ENCODE data around the gene HASPIN.

HASPIN gene

GRCh38 chr17:3759597-3760216 is 36.0 kb downstream of the HASPIN start:
- Histone ChIP-seq H3K4me3 (ENCODE audit: low read depth in 1 of 5, low read length in 5 of 5) (peak overlapping the region in 1 of 5 donors; percentile 3), H3K9ac (ENCODE audit: low read length in 5 of 5) (no peak overlapping the region), H3K27ac (ENCODE audit: low read depth, low read length) (no peak overlapping the region), H3K27me3 (ENCODE audit: control insufficient read depth in 5 of 5, insufficient read depth in 4 of 5, low read length in 5 of 5) (peaks cover 3 to 13% (median 4%) of the 10 kb centered on the region in 5 donors), H3K4me1 (ENCODE audit: control insufficient read depth in 5 of 5, insufficient read depth in 5 of 5, low read length in 5 of 5) (peaks cover 0 to 3% (median 0%) of the 10 kb centered on the region in 5 donors), H3K9me3 (ENCODE audit: control insufficient read depth in 5 of 5, low read length in 5 of 5) (peaks cover 0 to 13% (median 11%) of the 10 kb centered on the region in 5 donors), H3K36me3 (ENCODE audit: control insufficient read depth in 5 of 5, insufficient read depth in 5 of 5, low read length in 5 of 5) (no peaks in the 10 kb centered on the region)

DNA sequence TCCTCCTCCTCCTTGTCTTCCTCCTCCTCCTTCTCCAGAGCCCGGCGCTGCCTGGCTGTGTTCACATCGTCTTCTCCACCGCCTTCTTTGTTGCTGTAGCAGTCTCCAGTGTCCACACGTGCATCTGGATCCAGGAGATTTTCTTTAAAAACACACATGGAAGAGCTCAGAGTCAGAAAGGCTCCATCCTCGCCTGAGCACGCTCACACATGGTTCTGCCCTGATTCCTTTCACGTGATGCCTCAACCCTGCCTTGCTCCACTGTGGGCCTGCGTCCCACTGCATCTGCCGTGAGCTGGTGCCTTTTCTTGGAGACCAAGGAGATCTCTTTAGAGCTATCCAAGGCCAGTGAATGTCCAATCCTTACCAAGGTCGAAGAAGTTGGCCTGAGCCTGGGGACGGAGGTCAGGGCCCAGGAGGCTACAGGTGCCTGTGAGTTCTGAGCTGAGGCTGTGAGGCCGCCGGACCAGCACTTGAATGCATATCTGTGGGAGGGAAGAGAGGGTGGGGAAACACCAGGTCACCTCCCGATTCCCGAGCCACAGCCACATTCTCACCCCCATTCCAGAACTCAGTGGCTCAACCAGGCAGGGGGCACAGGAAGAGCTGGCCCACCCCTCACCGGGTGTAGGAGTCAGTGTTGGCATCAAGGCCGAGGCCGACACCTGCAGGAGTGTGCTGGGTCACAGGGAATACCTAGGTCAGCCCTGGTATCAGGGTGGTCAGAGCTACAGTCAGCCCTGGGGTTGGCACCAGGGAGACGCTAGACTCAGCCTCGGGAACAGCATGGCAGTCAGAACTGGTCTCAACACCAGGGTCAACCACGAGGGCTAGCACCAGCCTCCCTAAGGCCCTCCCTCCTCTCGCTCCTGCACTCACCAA is 37.6 kb downstream of the HASPIN start:
- H3K27me3 ChIP-seq (ENCODE audit: control insufficient read depth in 5 of 5, insufficient read depth in 4 of 5, low read length in 5 of 5) = peaks cover 3 to 13% (median 4%) of the 10 kb centered on the region in 5 donors
- no peak overlapping the region for H3K27ac ChIP-seq (ENCODE audit: low read depth, low read length)
- H3K36me3 ChIP-seq (ENCODE audit: control insufficient read depth in 5 of 5, insufficient read depth in 5 of 5, low read length in 5 of 5) = no peaks in the 10 kb centered on the region
- H3K9ac ChIP-seq (ENCODE audit: low read length in 5 of 5) = no peak overlapping the region
- no peaks in the 10 kb centered on the region for H3K4me1 ChIP-seq (ENCODE audit: control insufficient read depth in 5 of 5, insufficient read depth in 5 of 5, low read length in 5 of 5)
- no peak overlapping the region for H3K4me3 ChIP-seq (ENCODE audit: low read depth in 1 of 5, low read length in 5 of 5)
- peaks cover 0 to 13% (median 11%) of the 10 kb centered on the region in 5 donors for H3K9me3 ChIP-seq (ENCODE audit: control insufficient read depth in 5 of 5, low read length in 5 of 5)

DNA sequence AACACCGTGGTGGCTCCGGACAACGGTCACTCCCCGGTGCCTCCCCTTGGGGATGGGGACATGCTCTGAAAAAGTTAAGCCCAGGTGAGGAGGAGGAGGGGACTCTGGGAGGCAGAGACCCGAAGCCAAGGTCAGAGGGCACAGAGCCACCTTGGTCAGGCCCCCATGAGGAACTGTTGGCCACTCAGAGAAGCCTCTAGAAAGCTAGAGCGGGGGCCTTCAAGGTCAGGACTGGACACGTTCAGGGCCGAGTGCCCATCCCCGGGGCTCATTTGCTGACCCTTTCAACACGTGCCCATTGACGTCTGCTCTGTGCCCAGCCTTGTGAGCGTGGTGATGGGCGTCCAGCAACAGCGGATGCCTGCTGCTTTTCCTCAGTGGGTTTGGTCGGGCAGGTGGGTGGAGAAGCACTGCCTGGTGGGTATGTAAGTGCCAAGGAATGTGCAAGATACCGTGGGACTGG is 38.2 kb downstream of the HASPIN start:
- Histone ChIP-seq H3K27me3 (ENCODE audit: control insufficient read depth in 5 of 5, insufficient read depth in 4 of 5, low read length in 5 of 5) (peaks cover 3 to 13% (median 4%) of the 10 kb centered on the region in 5 donors), H3K36me3 (ENCODE audit: control insufficient read depth in 5 of 5, insufficient read depth in 5 of 5, low read length in 5 of 5) (no peaks in the 10 kb centered on the region), H3K4me1 (ENCODE audit: control insufficient read depth in 5 of 5, insufficient read depth in 5 of 5, low read length in 5 of 5) (no peaks in the 10 kb centered on the region), H3K27ac (ENCODE audit: low read depth, low read length) (no peak overlapping the region), H3K4me3 (ENCODE audit: low read depth in 1 of 5, low read length in 5 of 5) (no peak overlapping the region), H3K9me3 (ENCODE audit: control insufficient read depth in 5 of 5, low read length in 5 of 5) (peaks cover 0 to 13% (median 11%) of the 10 kb centered on the region in 5 donors), H3K9ac (ENCODE audit: low read length in 5 of 5) (no peak overlapping the region)

- no peak overlapping the region for H3K9ac ChIP-seq (ENCODE audit: low read length in 5 of 5)
- H3K4me1 ChIP-seq (ENCODE audit: control insufficient read depth in 5 of 5, insufficient read depth in 5 of 5, low read length in 5 of 5) = no peaks in the 10 kb centered on the region
- peaks cover 0 to 17% (median 11%) of the 10 kb centered on the region in 5 donors for H3K9me3 ChIP-seq (ENCODE audit: control insufficient read depth in 5 of 5, low read length in 5 of 5)
- no peak overlapping the region for H3K27ac ChIP-seq (ENCODE audit: low read depth, low read length)
- no peak overlapping the region for H3K4me3 ChIP-seq (ENCODE audit: low read depth in 1 of 5, low read length in 5 of 5)
- H3K36me3 ChIP-seq (ENCODE audit: control insufficient read depth in 5 of 5, insufficient read depth in 5 of 5, low read length in 5 of 5) = no peaks in the 10 kb centered on the region
- H3K27me3 ChIP-seq (ENCODE audit: control insufficient read depth in 5 of 5, insufficient read depth in 4 of 5, low read length in 5 of 5) = peaks cover 0 to 13% (median 4%) of the 10 kb centered on the region in 5 donors
Observed at GRCh38 chr17:3762922-3763776, 39.4 kb downstream of the HASPIN start.

DNA sequence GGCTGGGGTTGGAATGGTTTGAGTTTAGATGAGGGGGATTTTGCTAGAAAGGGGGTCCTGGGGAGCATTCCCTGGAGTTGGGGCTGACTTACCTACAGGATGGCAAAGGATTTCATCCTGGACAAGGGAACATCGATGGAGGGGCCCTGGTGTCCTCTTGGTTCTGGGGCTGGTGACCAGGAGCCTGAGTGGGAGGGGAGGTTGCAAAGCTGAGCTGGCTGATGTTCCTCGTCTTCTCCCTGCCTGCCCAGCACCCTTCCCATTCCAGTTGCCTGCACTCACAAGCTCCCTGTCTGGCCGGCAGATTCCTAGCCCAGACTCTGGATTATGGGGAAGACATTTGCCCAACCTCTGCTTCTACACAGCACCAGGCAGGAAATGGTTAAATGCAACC is 40.1 kb downstream of the HASPIN start:
- Histone ChIP-seq H3K27ac (ENCODE audit: low read depth, low read length) (no peak overlapping the region), H3K9ac (ENCODE audit: low read length in 5 of 5) (no peak overlapping the region), H3K36me3 (ENCODE audit: control insufficient read depth in 5 of 5, insufficient read depth in 5 of 5, low read length in 5 of 5) (no peaks in the 10 kb centered on the region), H3K27me3 (ENCODE audit: control insufficient read depth in 5 of 5, insufficient read depth in 4 of 5, low read length in 5 of 5) (peaks cover 0 to 13% (median 4%) of the 10 kb centered on the region in 5 donors), H3K4me1 (ENCODE audit: control insufficient read depth in 5 of 5, insufficient read depth in 5 of 5, low read length in 5 of 5) (no peaks in the 10 kb centered on the region), H3K4me3 (ENCODE audit: low read depth in 1 of 5, low read length in 5 of 5) (no peak overlapping the region), H3K9me3 (ENCODE audit: control insufficient read depth in 5 of 5, low read length in 5 of 5) (peaks cover 0 to 17% (median 11%) of the 10 kb centered on the region in 5 donors)

DNA sequence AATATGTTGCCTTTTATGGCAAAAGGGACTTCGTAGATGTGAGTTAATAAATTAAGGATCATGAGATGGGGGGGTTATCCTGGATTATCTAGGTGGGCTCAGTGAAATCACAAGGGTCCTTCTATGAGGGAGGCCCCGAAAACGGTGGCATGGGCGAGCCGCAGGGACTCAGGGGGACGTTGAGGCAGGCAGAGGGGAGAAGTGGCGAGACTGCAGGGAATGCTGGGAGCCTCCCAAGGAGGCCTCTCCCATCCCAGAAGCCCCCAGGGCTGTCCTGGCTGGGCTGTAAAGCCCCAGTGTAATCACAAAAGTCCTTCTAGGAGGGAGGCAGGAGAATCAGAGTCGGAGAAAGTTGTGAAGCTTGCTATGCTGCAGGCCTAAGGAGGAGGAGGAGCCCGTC is 42.3 kb downstream of the HASPIN start:
- Histone ChIP-seq H3K9ac (ENCODE audit: low read length in 5 of 5) (no peak overlapping the region), H3K36me3 (ENCODE audit: control insufficient read depth in 5 of 5, insufficient read depth in 5 of 5, low read length in 5 of 5) (no peaks in the 10 kb centered on the region), H3K9me3 (ENCODE audit: control insufficient read depth in 5 of 5, low read length in 5 of 5) (peaks cover 0 to 3% (median 0%) of the 10 kb centered on the region in 5 donors), H3K4me1 (ENCODE audit: control insufficient read depth in 5 of 5, insufficient read depth in 5 of 5, low read length in 5 of 5) (no peaks in the 10 kb centered on the region), H3K4me3 (ENCODE audit: low read depth in 1 of 5, low read length in 5 of 5) (no peak overlapping the region), H3K27me3 (ENCODE audit: control insufficient read depth in 5 of 5, insufficient read depth in 4 of 5, low read length in 5 of 5) (peaks cover 0 to 16% (median 8%) of the 10 kb centered on the region in 5 donors), H3K27ac (ENCODE audit: low read depth, low read length) (no peak overlapping the region)

- peaks cover 0 to 3% (median 0%) of the 10 kb centered on the region in 5 donors for H3K9me3 ChIP-seq (ENCODE audit: control insufficient read depth in 5 of 5, low read length in 5 of 5)
- no peaks in the 10 kb centered on the region for H3K36me3 ChIP-seq (ENCODE audit: control insufficient read depth in 5 of 5, insufficient read depth in 5 of 5, low read length in 5 of 5)
- H3K4me3 ChIP-seq (ENCODE audit: low read depth in 1 of 5, low read length in 5 of 5) = no peak overlapping the region
- H3K27me3 ChIP-seq (ENCODE audit: control insufficient read depth in 5 of 5, insufficient read depth in 4 of 5, low read length in 5 of 5) = peaks cover 0 to 13% (median 4%) of the 10 kb centered on the region in 5 donors
- H3K27ac ChIP-seq (ENCODE audit: low read depth, low read length) = no peak overlapping the region
- no peaks in the 10 kb centered on the region for H3K4me1 ChIP-seq (ENCODE audit: control insufficient read depth in 5 of 5, insufficient read depth in 5 of 5, low read length in 5 of 5)
- H3K9ac ChIP-seq (ENCODE audit: low read length in 5 of 5) = no peak overlapping the region
Observed at GRCh38 chr17:3766779-3767178, 43.1 kb downstream of the HASPIN start.

DNA sequence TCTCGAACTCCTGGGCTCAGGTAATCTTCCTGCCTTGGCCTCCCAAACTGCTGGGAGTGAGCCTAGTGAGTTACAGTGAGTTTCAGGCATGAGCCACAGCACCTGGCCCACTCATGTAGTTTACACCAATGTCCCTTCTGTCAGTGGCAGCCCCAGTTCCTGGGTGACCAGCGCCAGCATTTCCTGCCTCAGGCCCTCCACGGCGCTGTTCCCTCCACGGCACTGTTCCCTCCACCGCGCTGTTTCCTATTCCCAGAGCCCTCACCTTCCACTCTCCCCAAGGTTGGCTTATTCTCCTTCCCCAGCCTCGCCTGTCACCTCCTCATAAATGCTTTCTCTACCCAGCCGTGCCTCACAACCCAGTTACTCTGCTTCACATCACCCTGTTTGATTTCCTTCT is 44.6 kb downstream of the HASPIN start:
- Histone ChIP-seq H3K4me1 (ENCODE audit: control insufficient read depth in 5 of 5, insufficient read depth in 5 of 5, low read length in 5 of 5) (no peaks in the 10 kb centered on the region), H3K36me3 (ENCODE audit: control insufficient read depth in 5 of 5, insufficient read depth in 5 of 5, low read length in 5 of 5) (no peaks in the 10 kb centered on the region), H3K9ac (ENCODE audit: low read length in 5 of 5) (no peak overlapping the region), H3K9me3 (ENCODE audit: control insufficient read depth in 5 of 5, low read length in 5 of 5) (peaks cover 0 to 3% (median 0%) of the 10 kb centered on the region in 5 donors), H3K27me3 (ENCODE audit: control insufficient read depth in 5 of 5, insufficient read depth in 4 of 5, low read length in 5 of 5) (peaks cover 0 to 11% (median 5%) of the 10 kb centered on the region in 5 donors), H3K27ac (ENCODE audit: low read depth, low read length) (no peak overlapping the region), H3K4me3 (ENCODE audit: low read depth in 1 of 5, low read length in 5 of 5) (no peak overlapping the region)

DNA sequence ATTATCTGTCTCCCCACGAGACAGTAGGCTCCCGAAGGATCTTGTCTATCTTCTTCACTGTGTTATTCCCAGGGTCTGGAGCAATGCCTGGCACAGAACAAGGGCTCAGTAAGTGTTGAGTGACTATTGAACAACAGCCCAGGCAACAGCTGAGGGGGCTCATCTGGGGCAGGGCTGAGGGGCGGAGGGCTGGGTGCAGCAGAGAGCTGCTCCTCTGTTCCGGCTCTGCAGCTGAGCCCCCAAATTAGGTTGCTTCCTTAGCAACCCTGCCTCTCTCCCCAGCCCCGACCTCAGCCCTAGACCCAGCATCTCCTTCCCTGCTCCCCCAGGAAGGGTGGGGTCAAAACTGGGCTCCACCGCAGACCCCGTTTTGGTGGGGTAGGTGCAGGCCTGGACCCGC is 45.1 kb downstream of the HASPIN start:
- H3K9me3 ChIP-seq (ENCODE audit: control insufficient read depth in 5 of 5, low read length in 5 of 5) = peaks cover 0 to 3% (median 0%) of the 10 kb centered on the region in 5 donors
- no peaks in the 10 kb centered on the region for H3K36me3 ChIP-seq (ENCODE audit: control insufficient read depth in 5 of 5, insufficient read depth in 5 of 5, low read length in 5 of 5)
- H3K27ac ChIP-seq (ENCODE audit: low read depth, low read length) = no peak overlapping the region
- H3K9ac ChIP-seq (ENCODE audit: low read length in 5 of 5) = no peak overlapping the region
- no peaks in the 10 kb centered on the region for H3K4me1 ChIP-seq (ENCODE audit: control insufficient read depth in 5 of 5, insufficient read depth in 5 of 5, low read length in 5 of 5)
- H3K4me3 ChIP-seq (ENCODE audit: low read depth in 1 of 5, low read length in 5 of 5) = no peak overlapping the region
- H3K27me3 ChIP-seq (ENCODE audit: control insufficient read depth in 5 of 5, insufficient read depth in 4 of 5, low read length in 5 of 5) = peaks cover 0 to 10% (median 5%) of the 10 kb centered on the region in 5 donors

Data from subcutaneous abdominal adipose tissue (tissue), 5 donors.